ENCODE data around the gene CCDC144A.
"Not testable (repeated sequence)": the region's sequence is repeated elsewhere in the genome, so short reads cannot be mapped to it uniquely, and the experiment has no call there.

DNA sequence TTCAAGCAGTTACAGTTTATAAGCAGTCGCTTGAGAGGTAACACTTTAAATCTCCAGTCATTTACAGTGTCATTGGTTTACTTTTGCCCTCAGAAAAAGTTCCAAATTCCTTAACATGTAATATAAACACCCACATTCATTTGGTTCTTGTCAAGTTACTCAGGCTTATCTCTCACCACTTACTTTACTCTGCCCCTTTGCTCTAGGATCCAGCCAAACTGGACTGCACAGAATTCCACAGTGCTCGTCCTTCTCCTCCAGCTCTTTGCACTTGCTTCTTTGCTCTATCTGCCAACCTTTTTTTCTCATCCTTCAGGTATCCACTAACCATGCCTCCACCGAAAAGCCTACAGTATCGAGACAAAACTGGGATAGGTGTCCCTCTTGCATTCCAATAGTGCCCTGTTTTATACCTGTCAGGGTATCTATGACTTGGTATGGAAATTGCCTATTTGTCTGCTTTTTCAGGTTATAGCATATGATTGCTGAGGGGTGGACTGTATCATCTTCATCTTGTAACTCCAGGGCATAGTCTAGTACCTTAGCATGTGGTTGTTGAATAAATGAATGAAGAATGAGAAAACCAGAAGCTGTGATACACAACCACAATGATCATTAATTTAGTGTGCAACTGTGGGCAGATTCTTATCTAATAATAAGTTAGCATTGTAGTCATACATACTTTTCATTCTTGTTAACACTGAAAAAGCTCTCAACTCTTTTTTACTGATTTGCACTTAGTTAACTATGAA, 82.5 kb downstream of the CCDC144A start:
- TF ChIP-seq, protein P1, sequence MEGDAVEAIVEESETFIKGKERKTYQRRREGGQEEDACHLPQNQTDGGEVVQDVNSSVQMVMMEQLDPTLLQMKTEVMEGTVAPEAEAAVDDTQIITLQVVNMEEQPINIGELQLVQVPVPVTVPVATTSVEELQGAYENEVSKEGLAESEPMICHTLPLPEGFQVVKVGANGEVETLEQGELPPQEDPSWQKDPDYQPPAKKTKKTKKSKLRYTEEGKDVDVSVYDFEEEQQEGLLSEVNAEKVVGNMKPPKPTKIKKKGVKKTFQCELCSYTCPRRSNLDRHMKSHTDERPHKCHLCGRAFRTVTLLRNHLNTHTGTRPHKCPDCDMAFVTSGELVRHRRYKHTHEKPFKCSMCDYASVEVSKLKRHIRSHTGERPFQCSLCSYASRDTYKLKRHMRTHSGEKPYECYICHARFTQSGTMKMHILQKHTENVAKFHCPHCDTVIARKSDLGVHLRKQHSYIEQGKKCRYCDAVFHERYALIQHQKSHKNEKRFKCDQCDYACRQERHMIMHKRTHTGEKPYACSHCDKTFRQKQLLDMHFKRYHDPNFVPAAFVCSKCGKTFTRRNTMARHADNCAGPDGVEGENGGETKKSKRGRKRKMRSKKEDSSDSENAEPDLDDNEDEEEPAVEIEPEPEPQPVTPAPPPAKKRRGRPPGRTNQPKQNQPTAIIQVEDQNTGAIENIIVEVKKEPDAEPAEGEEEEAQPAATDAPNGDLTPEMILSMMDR (IDR thresholded peaks at IDR 0.05), result not testable (repeated sequence)
- not testable (repeated sequence) for TF ChIP-seq POLR2A (IDR thresholded peaks at IDR 0.05)
